HCT116 (cell line): ENCODE data around the gene RNPEPL1. TPM values are rescaled to one million over a fixed set of nuclear protein-coding genes. Genes with fewer than 3 reads are reported as not detected.
A peak's percentile ranks its signal among the peaks of the same experiment; 100 is the strongest.
"Not testable (repeated sequence)": the region's sequence is repeated elsewhere in the genome, so short reads cannot be mapped to it uniquely, and the experiment has no call there.

Experiments
- ATAC-seq: fragments of 200-7000 bp; cut with Tn5 transposase; 2 replicates; pipeline ENCODE4 v1.9.1; 2020; ENCODE audit warnings: mild to moderate bottlenecking, moderate library complexity
- BruUV-seq: library from RNA; stranded (reverse); fragments of 400-500 nt; replicated peaks from 2 replicates; lab custom pipeline; 2021; lab: Mats Ljungman, UMichigan
- CTCF ChIA-PET: fragments of 300-600 bp; sonication (Branson Sonifier 250); formaldehyde crosslinking; loops from one replicate; lab custom pipeline; 2021; ENCODE audit warnings: antibody characterized with exemption; lab: Charles Lee
- POLR2A ChIA-PET: fragments of 300-600, 350-600 bp; sonication (Branson Sonifier 250); formaldehyde crosslinking; loops from one replicate; lab custom pipeline; 2021; ENCODE audit warnings: antibody characterized with exemption; lab: Charles Lee
- RAD21 ChIA-PET, 2 experiments: fragments of 300-600 bp; sonication (Branson Sonifier 250); formaldehyde crosslinking; loops; one replicate each; lab custom pipeline; 2023; ENCODE audit warnings: low total read pairs in 2 of 2; ENCODE audit not compliant: uncharacterized antibody in 2 of 2, unreplicated experiment in 2 of 2, low non-redundant PET in 1 of 2; lab: Charles Lee
- DNase-seq: peaks from one replicate; pipeline ENCODE4 v3.0.0-alpha.2; 2010; ENCODE audit warnings: low read depth, low spot score
- H2AFZ ChIP-seq: fragments of 200-600 bp; shearing (Covaris generic), sonication (generic); 2 replicates; pipeline ENCODE4 v1.6.1; 2017; ENCODE audit warnings: low read depth, mixed run types, mixed read lengths, antibody characterized with exemption, low read length; ENCODE audit not compliant: poor library complexity, severe bottlenecking
- H3K27ac ChIP-seq: 2 replicates; pipeline ENCODE4 v1.5.1; 2012; ENCODE audit warnings: low read depth, low read length
- H3K27me3 ChIP-seq: fragments of 200-600 bp; sonication (generic); 2 replicates; pipeline ENCODE4 v1.6.1; 2016; ENCODE audit warnings: mixed run types, low read length, mixed read lengths; ENCODE audit not compliant: insufficient read depth
- H3K36me3 ChIP-seq, 2 experiments: fragments of 200-500 bp in 1 of 2; fragments of 200-600 bp in 1 of 2; sonication (Bioruptor generic) in 1 of 2; sonication (generic) in 1 of 2; 2 replicates each; pipeline versions ENCODE4 v1.5.1 to v1.6.1; 2014 to 2016; ENCODE audit warnings: low read length in 2 of 2, inconsistent platforms in 1 of 2, mixed read lengths in 1 of 2, mixed run types in 1 of 2; ENCODE audit not compliant: insufficient read depth in 2 of 2, control insufficient read depth in 1 of 2
- H3K4me1 ChIP-seq, 2 experiments: fragments of 200-600 bp in 1 of 2; sonication (generic) in 1 of 2; 2 replicates each; pipeline versions ENCODE4 v1.5.1 to v1.6.1; 2012 to 2017; ENCODE audit warnings: low read length in 2 of 2, inconsistent platforms in 1 of 2, mild to moderate bottlenecking in 1 of 2, mixed read lengths in 1 of 2, mixed run types in 1 of 2, moderate library complexity in 1 of 2; ENCODE audit not compliant: insufficient read depth in 2 of 2, control insufficient read depth in 1 of 2
- H3K4me2 ChIP-seq: fragments of 200-600 bp; sonication (generic); 2 replicates; pipeline ENCODE4 v1.6.1; 2017; ENCODE audit warnings: mixed run types, low read length, mixed read lengths
- H3K4me3 ChIP-seq, 2 experiments: fragments of 200-600 bp in 1 of 2; sonication (generic) in 1 of 2; replicated peaks in 1 of 2; 2 replicates each; pipeline ENCODE4 v1.5.1; 2011 to 2016; ENCODE audit warnings: low read length in 2 of 2, control low read depth in 1 of 2, low read depth in 1 of 2, mild to moderate bottlenecking in 1 of 2, mixed read lengths in 1 of 2, mixed run types in 1 of 2
- H3K79me2 ChIP-seq: fragments of 200-600 bp; sonication (generic); 2 replicates; pipeline ENCODE4 v1.6.1; 2017; ENCODE audit warnings: mild to moderate bottlenecking, mixed run types, low read length, moderate library complexity, mixed read lengths; ENCODE audit not compliant: insufficient read depth
- H3K9ac ChIP-seq: fragments of 200-600 bp; sonication (generic); 2 replicates; pipeline ENCODE4 v1.6.1; 2016; ENCODE audit warnings: low read length, mixed read lengths
- H3K9me2 ChIP-seq: fragments of 200-600 bp; sonication (generic), shearing (Covaris generic); 2 replicates; pipeline ENCODE4 v1.6.1; 2017; ENCODE audit warnings: mixed run types, mild to moderate bottlenecking, moderate library complexity; ENCODE audit not compliant: insufficient read depth
- H3K9me3 ChIP-seq, 2 experiments: fragments of 200-500 bp in 1 of 2; fragments of 200-600 bp in 1 of 2; sonication (Bioruptor generic) in 1 of 2; sonication (generic) in 1 of 2; 2 replicates each; pipeline ENCODE4 v1.6.1; 2014 to 2017; ENCODE audit warnings: low read length in 2 of 2, mixed read lengths in 2 of 2, inconsistent platforms in 1 of 2, low read depth in 1 of 2, mild to moderate bottlenecking in 1 of 2, mixed run types in 1 of 2, moderate library complexity in 1 of 2; ENCODE audit not compliant: control insufficient read depth in 1 of 2, insufficient read depth in 1 of 2
- H4K20me1 ChIP-seq: fragments of 200-600 bp; sonication (generic), shearing (Covaris generic); 2 replicates; pipeline ENCODE4 v1.6.1; 2017; ENCODE audit warnings: mixed run types, mild to moderate bottlenecking, moderate library complexity; ENCODE audit not compliant: insufficient read depth
- EGR1 ChIP-seq: IDR thresholded peaks from 2 replicates; pipeline ENCODE4 v1.6.1; 2012; ENCODE audit warnings: low read depth
- ELF1 ChIP-seq: IDR thresholded peaks from 2 replicates; pipeline ENCODE4 v1.6.1; 2012; ENCODE audit warnings: low read depth, borderline replicate concordance
- EZH2phosphoT487 ChIP-seq: fragments of 200-600 bp; IDR thresholded peaks from 2 replicates; pipeline ENCODE4 v1.6.1; 2018; ENCODE audit warnings: antibody characterized with exemption, borderline replicate concordance
- FOSL1 ChIP-seq: IDR thresholded peaks from 2 replicates; pipeline ENCODE4 v1.6.1; 2012; ENCODE audit warnings: low read depth
- JUND ChIP-seq: IDR thresholded peaks from 2 replicates; pipeline ENCODE4 v1.6.1; 2012
- POLR2A ChIP-seq: IDR thresholded peaks from 2 replicates; pipeline ENCODE4 v1.7.0; 2011; ENCODE audit warnings: borderline replicate concordance; ENCODE audit not compliant: insufficient read depth, insufficient read length; ENCODE audit errors: extremely low read depth
- POLR2AphosphoS5 ChIP-seq: IDR thresholded peaks from 2 replicates; pipeline ENCODE4 v1.6.1; 2011; ENCODE audit warnings: mild to moderate bottlenecking, low read depth, low read length, moderate library complexity
- RAD21 ChIP-seq: IDR thresholded peaks from 2 replicates; pipeline ENCODE4 v1.6.1; 2012; ENCODE audit warnings: low read depth, mild to moderate bottlenecking
- SP1 ChIP-seq: IDR thresholded peaks from 2 replicates; pipeline ENCODE4 v1.6.1; 2012; ENCODE audit warnings: low read depth
- SRF ChIP-seq: IDR thresholded peaks from 2 replicates; pipeline ENCODE4 v1.6.1; 2012; ENCODE audit warnings: low read depth
- TCF7L2 ChIP-seq: IDR thresholded peaks from 2 replicates; pipeline ENCODE4 v1.7.0; 2011; ENCODE audit warnings: borderline replicate concordance, inconsistent platforms; ENCODE audit not compliant: insufficient read depth, insufficient read length; ENCODE audit errors: extremely low read depth
- intact Hi-C: fragments of 100-400 bp; cut with micrococcal nuclease; formaldehyde crosslinking; loops from 2 replicates; pipeline ENCODE4 v1.10.0; 2022
- total RNA-seq: library from RNA; stranded (reverse); gene quantifications from one replicate; pipeline ENCODE4 v1.2.1, GENCODE V29; 2021; ENCODE audit not compliant: unreplicated experiment
- TF ChIP-seq, protein P1 (sequence below): IDR thresholded peaks from 2 replicates; pipeline ENCODE4 v1.6.1; 2012
- TF ChIP-seq, protein P2 (sequence below): IDR thresholded peaks from 2 replicates; pipeline ENCODE4 v1.6.1; 2012

The RNPEPL1 gene
- total RNA-seq, 1 experiment from 2014 or later: 49.7 TPM

DNA sequence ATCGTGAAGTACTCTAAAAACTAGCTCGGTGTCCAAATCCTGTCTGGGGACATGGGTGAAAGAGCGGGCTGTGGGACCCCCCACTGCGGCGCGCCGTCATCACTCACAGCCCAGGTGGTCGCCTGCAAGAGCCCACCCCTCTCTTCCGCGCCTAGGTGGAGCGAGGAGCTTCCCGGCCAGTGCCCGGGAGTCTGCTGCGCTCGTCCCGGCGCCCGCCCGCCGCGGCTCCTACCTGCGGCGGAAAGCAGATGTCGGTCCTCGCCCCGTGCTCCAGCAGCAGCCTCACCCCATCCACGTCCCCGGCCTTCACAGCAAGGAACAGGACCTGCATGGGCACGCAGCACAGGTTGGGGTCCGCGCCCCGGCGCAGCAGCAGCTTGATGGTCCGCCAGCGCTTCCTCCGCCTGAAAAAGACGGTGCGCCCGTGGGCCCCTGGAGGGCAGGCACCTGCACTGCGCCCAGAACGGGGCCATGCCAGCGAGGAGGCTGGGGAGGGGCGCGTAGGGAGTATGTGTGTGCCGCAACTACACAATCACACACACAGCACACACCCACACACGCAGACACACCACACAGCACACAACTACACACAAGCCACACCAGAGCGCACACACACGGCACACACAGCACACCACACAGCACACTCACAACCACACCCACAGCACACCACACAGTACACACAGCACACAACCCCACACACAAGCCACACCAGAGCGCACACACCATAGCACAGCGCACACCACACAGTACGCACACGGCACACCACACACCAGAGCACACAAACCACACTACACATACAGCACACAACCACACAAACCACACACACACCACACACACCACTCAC lies 47.9 kb upstream of the RNPEPL1 start:
- RAD21 ChIA-PET: no interaction called here
- no peak for TF ChIP-seq FOSL1
- TF ChIP-seq POLR2A: no peak
- TF ChIP-seq POLR2AphosphoS5: no peak
- TF ChIP-seq RAD21: no peak
- TF ChIP-seq, protein P1, sequence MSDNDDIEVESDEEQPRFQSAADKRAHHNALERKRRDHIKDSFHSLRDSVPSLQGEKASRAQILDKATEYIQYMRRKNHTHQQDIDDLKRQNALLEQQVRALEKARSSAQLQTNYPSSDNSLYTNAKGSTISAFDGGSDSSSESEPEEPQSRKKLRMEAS: no peak
- TF ChIP-seq, protein P2, sequence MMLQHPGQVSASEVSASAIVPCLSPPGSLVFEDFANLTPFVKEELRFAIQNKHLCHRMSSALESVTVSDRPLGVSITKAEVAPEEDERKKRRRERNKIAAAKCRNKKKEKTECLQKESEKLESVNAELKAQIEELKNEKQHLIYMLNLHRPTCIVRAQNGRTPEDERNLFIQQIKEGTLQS: no peak
- no peak for TF ChIP-seq JUND

DNA sequence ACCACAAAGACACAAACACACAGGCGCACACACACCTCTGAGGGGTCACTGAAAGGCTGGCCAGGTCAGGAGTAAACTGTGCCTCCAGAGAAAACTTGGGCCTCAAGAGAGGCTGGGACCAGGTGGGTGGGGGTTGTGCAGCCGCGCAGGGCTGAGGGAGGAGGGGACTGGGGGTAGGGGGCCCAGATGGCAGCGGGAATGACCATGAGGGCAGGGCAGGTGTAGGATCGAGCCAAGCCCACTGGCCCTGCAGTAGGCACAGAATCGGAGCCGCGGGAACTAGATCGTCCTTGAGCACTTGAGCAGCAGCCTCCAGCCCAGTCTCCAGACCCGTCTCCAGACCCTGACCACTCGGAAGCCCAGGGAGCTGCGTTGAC lies 47.3 kb upstream of the RNPEPL1 start:
- intact Hi-C loops: no loop called here
- RAD21 ChIA-PET: no interaction called here
- no peaks in the 10 kb centered on the region for H4K20me1 ChIP-seq
- TF ChIP-seq ELF1: no peak
- TF ChIP-seq, protein P1: no peak
- TF ChIP-seq SP1: no peak
- no peak for TF ChIP-seq TCF7L2
- no peak for TF ChIP-seq EGR1
- no peak for TF ChIP-seq POLR2A
- TF ChIP-seq RAD21: no peak
- no peak for TF ChIP-seq JUND
- no peak for TF ChIP-seq SRF
- TF ChIP-seq POLR2AphosphoS5: no peak
- TF ChIP-seq EZH2phosphoT487: no peak
- TF ChIP-seq, all 23 proteins: peak for 0
- no peak overlapping the region for H3K27ac ChIP-seq
- no peaks in the 10 kb centered on the region for H3K9me2 ChIP-seq
- H3K4me2 ChIP-seq: no peak overlapping the region
- peaks cover 0 to 34% of the 10 kb centered on the region in 2 experiments; a peak in 2 of 4 replicates for H3K36me3 ChIP-seq
- no TSS peak for BruUV-seq
- H3K4me3 ChIP-seq: no peak overlapping the region
- POLR2A ChIA-PET: no interaction called here
- H3K79me2 ChIP-seq: no peaks in the 10 kb centered on the region
- peaks cover 17 to 18% of the 10 kb centered on the region in 2 experiments; a peak in 2 of 4 replicates for H3K9me3 ChIP-seq
- no peak overlapping the region for H2AFZ ChIP-seq
- CTCF ChIA-PET: no interaction called here
- no peak overlapping the region for H3K9ac ChIP-seq
- H3K4me1 ChIP-seq: no peaks in the 10 kb centered on the region
- ATAC-seq (no peak), DNase-seq (no peak)
- no peaks in the 10 kb centered on the region for H3K27me3 ChIP-seq

More for the DNA sequence above, 47.9 kb upstream of the RNPEPL1 start:
- H3K4me1 ChIP-seq: no peaks in the 10 kb centered on the region
- H2AFZ ChIP-seq: no peak overlapping the region
- H3K9me2 ChIP-seq: no peaks in the 10 kb centered on the region
- DNase-seq (no peak), ATAC-seq (0 out of 2 replicates have a peak, but pooled peaks have one; percentile 44)
- no TSS peak for BruUV-seq
- H3K27ac ChIP-seq: no peak overlapping the region
- H3K36me3 ChIP-seq: peaks cover 0 to 28% of the 10 kb centered on the region in 2 experiments; a peak in 2 of 4 replicates
- intact Hi-C loops: no loop called here
- H3K9ac ChIP-seq: no peak overlapping the region
- no peak overlapping the region for H3K4me2 ChIP-seq
- POLR2A ChIA-PET: no interaction called here
- H3K9me3 ChIP-seq: peaks cover 12 to 13% of the 10 kb centered on the region in 2 experiments; a peak in 2 of 4 replicates
- CTCF ChIA-PET: no interaction called here
- H4K20me1 ChIP-seq: no peaks in the 10 kb centered on the region
- H3K27me3 ChIP-seq: no peaks in the 10 kb centered on the region
- no peaks in the 10 kb centered on the region for H3K79me2 ChIP-seq
- H3K4me3 ChIP-seq: no peak overlapping the region

DNA sequence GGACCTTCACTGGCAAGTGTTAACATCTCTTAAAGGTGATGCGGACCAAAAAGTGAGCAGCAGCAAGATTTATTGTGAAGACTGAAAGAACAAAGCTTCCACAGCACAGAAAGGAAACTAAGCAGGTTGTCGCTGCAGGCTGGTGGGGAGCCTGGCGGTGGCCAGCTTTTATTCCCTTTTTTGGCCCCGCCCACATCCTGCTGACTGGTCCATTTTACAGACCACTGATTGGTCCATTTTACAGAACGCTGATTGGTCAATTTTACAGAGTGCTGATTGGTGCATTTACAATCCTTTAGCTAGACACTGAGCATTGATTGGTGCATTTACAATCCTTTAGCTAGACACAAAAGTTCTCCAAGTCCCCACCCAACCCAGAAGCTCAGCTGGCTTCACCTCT lies 46.4 kb upstream of the RNPEPL1 start:
- H3K79me2 ChIP-seq, H3K4me3 ChIP-seq, POLR2A ChIA-PET, intact Hi-C loops, H3K9ac ChIP-seq, H3K4me2 ChIP-seq, H3K4me1 ChIP-seq, H4K20me1 ChIP-seq, DNase-seq, H3K27me3 ChIP-seq, BruUV-seq, H3K9me2 ChIP-seq, ATAC-seq, RAD21 ChIA-PET, CTCF ChIA-PET, H3K27ac ChIP-seq, H2AFZ ChIP-seq: not testable (repeated sequence)
- H3K36me3 ChIP-seq: peaks cover 0 to 42% of the 10 kb centered on the region in 2 experiments; a peak in 2 of 4 replicates
- peaks cover 17 to 27% of the 10 kb centered on the region in 2 experiments; a peak in 2 of 4 replicates for H3K9me3 ChIP-seq
